Epithelial cell of prostate (primary cell): ENCODE measurements around the gene MSI2.

Source experiments
- DNase-seq: peaks from one replicate; pipeline ENCODE4 v3.0.0-alpha.2; 2011; ENCODE audit warnings: low read depth, low spot score
- H3K27ac ChIP-seq: fragments of 450-650 bp; 2 replicates; pipeline ENCODE4 v1.5.1; 2017; ENCODE audit warnings: mild to moderate bottlenecking

MSI2 gene

DNA sequence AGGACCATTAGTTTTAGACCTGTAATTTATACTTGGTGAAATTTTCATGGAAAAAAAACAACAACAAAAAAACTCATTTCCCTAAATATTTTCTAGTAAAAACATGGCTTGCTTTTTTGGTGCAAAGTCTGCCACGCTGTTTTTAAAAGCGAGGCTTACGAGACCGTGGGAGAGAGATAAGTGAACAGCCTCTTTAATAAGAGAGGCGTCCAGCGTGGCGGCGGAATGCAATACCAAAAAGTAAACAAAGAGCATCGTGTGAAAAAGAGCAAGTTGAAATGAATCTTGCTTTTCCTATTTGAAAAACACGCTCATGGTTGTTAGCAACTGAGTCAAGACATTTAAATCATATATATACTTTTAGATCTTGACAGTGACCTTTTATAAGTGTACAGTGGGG lies 10.5 kb upstream of the MSI2 start:
- no peak overlapping the region for H3K27ac ChIP-seq

GRCh38 chr17:57246257-57246656 lies 10.1 kb upstream of the MSI2 start:
- no peak overlapping the region for H3K27ac ChIP-seq
- DNase-seq = no peak

More for the DNA sequence above, 10.5 kb upstream of the MSI2 start:
- no peak for DNase-seq

GRCh38 chr17:57247261-57247660 lies 9.1 kb upstream of the MSI2 start:
- no peak for DNase-seq

DNA sequence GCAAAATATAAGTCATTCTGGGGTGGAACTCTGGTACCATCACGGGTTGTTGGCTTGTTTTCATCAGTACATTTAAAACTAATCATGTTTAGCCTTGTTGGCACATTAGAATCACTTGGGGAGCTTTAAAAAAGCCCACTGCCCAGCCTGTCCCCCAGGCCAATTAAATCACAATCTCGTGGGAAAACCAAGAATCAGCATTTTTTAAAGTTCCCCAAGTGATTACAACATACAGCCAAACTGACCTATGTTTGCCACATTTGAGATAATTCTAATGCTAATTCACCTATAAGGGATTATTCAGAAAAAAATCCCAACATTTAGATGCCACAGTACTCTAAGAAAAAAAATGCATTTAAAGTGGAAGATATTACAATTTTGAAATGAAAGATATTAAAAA lies 8.4 kb upstream of the MSI2 start:
- no peak for DNase-seq
- H3K27ac ChIP-seq = no peak overlapping the region

More at GRCh38 chr17:57247261-57247660, 9.1 kb upstream of the MSI2 start:
- H3K27ac ChIP-seq = no peak overlapping the region

- no peak for DNase-seq
- H3K27ac ChIP-seq = no peak overlapping the region
Observed at GRCh38 chr17:57249520-57249919, 6.8 kb upstream of the MSI2 start.

DNA sequence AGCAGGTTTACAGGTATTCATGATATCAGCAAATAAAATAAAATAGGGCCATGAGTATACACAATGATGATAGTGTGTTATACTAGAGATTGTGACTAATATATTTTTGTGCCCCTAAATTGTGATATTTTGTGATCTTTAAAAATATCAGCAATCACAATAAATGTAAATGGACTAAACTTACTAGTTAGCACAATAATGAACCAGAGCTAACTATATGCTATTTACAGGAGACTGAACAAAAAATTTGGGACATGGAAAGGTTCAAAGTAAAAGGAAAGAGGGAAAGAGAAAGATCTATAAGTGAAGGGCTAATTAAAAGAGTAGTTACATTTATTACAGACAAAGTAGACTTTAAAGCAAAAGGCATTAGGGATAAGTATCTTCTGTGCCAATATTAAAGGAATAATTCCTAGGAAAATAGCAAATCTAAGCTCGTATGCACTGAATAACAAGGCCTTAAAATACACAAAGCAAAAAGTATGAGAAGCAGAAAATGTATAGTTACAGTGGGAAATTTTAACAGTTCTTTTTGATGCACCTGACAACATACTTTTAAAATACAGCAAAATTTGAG lies 5.0 kb upstream of the MSI2 start:
- H3K27ac ChIP-seq = no peak overlapping the region

DNA sequence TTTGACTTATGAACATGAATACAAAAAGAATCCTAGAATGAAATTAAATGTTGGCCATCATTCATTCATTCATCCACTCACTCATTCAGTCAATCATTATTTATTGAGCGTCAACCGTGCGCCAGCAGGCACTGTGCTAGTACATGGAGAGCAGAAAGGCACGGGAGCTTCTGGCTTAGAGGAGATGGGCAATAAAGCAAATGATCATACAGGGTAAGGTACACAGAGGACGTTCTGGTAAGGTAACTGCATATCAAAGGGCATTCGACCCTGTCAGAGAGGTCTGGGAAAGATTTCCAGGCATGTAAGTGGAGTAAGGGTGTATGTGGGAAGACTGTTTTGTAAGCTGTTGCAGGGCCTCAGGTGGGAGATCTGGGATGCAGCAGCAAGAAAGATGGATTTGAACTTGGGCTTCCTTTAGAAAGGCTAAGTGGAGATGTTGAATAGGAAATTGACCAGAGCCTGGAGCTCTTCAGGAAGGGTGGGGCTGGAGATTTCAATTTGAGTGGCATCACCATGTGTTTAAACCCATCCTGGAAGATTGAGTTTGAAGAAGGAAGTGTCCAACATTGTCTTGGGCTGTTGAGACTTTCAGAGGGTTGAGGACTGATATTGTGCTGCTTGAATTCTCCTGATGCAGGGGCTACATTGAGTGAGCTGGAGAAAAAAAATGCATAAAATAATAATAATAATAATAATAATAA lies 2.8 kb upstream of the MSI2 start:
- H3K27ac ChIP-seq = no peak overlapping the region
- DNase-seq = no peak

More for the DNA sequence above, 5.0 kb upstream of the MSI2 start:
- DNase-seq = no peak

DNA sequence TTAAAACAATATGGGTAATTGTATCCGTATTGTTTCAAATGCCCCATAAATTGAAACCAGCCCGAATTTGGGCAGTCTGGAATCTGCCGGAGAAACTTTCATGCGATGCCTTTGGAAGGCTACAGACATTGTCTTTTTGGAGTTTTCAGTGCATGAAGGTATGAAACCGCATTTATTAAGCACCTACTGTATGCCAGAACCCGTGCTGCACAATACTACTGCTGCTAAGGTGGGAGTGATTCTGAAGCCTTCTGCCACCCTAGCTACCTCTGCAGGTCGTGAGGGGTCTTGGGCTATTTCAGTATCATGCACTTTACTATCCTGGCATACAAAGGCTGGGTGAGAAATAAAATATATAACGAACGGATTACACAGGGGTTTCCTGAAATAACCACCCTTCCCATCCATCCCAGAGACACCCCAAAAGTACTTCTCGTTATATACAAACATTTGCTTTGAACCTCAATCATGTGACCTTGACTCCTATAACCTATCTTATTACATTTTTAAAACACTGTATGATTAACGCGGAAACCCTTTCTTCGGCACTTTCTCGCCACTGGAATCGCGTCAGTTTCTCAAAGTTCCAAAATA lies 1.0 kb upstream of the MSI2 start:
- H3K27ac ChIP-seq = peak overlapping the region; percentile 47
- DNase-seq = no peak

DNA sequence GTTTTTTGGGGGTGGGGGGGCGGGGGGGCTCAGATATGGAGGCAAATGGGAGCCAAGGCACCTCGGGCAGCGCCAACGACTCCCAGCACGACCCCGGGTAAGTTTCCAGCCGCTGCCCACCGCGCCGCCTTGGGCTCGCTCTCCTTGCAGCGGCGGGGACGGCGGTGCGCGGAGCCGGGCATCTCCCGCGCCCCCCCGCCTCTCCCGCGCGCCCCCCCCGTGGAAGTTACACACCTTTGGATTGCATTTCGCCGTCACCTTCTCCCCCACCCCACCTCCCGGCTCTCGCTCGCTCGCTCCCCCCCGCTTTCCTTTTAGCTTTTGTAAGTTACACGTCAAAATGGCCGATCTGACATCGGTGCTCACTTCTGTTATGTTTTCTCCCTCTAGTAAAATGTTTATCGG lies 387 bp downstream of the MSI2 start:
- H3K27ac ChIP-seq = peak overlapping the region; percentile 47
- no peak for DNase-seq

DNA sequence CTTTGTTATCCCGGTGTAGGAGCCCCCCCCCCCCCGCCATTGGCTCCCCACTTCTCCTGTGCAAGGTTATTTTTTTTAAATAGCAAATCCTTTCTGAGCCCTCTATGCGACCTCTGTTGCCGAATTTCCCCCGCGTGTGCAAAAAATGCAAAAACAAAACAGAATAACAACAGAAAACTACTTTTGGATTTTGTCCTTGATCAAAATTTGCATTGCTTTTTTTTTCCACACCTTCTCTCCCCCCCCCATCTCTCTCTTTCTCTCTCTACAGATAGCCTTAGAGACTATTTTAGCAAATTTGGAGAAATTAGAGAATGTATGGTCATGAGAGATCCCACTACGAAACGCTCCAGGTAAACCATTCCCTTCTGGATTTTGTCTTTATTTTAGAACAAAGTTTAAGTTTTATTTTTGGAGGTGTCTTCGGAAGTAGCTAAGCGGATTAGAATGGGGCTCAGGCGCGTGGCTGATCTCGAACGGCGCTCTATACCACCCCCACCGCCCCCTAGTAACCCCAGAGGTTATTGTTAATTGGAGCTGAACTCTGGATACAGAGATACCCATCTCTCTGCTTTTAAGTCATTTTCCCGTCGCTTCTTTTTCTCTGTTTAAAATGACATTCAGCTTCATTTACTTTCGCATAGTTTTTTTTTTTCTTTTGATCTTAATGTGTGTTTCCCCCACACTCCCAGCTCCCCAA lies 1.0 kb downstream of the MSI2 start:
- DNase-seq = no peak
- H3K27ac ChIP-seq = no peak overlapping the region

DNA sequence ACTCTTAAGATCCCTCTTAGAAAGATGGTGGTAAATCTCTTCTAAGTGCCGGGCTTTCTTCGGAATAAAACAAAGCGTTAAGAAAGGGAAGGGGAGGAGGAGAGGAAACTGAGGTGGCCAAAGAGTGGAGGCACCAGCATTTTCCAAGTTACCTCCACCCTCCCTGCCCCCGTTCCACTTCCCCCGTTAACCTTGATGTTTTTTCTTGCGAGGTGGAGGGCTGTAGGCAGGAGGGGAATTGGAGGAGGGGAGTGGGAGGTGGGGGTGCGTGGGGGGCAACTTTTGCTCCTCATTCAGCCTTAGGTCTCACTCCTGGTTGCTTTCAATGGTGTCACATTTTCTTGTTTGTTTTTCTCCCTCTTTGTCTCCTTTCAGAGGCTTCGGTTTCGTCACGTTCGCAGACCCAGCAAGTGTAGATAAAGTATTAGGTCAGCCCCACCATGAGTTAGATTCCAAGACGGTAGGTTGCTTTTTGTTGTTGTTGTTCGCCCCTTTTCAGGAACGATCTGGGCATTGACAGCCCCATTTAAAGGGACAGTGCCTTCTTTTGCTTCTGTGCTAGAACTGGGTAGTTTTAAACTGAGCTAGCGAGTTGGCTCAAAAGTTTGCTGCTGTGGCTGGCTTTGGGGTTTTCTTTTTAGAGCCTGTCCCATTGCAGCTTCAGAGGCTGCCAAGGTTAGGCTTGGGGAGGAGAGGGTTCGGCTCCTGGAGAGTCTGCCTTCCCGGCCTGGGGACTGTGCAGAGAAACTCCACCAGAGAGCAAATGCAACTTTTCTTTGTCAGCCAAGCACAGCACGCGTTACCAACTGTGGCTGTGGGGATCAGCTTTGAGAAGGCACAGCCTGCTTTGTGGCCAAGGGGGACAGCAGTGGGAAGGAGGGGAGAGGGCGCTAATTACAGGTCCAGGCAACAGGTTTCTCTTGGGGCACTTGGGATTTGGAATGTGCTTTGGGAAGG lies 1.9 kb downstream of the MSI2 start:
- DNase-seq = no peak
- no peak overlapping the region for H3K27ac ChIP-seq

DNA sequence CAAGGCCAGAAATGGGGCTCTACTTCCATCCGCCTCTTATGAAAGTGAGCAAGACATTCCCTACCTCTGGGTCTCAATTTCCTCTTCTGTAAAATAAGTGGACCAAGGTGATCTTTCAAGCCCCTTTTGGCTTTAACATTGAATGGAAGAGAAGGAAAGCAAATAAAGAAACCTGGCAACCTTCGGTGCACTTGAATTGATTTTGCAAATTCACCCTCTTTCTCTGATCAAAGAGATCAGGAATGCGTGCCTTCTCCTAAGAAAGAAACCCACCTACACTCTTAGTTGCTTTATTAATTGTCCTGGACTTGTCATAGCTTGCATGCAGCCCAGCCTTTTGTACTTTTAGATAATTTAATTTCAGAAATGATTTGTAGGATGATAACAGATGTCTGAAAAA lies 3.0 kb downstream of the MSI2 start:
- H3K27ac ChIP-seq = no peak overlapping the region

GRCh38 chr17:57259817-57260216 lies 3.5 kb downstream of the MSI2 start:
- DNase-seq = no peak
- no peak overlapping the region for H3K27ac ChIP-seq

More for the DNA sequence above, 3.0 kb downstream of the MSI2 start:
- DNase-seq = no peak

GRCh38 chr17:57260325-57261083 lies 4.2 kb downstream of the MSI2 start:
- no peak overlapping the region for H3K27ac ChIP-seq
- no peak for DNase-seq

- DNase-seq = no peak
- no peak overlapping the region for H3K27ac ChIP-seq
Observed at GRCh38 chr17:57261084-57261461, 4.8 kb downstream of the MSI2 start.

DNA sequence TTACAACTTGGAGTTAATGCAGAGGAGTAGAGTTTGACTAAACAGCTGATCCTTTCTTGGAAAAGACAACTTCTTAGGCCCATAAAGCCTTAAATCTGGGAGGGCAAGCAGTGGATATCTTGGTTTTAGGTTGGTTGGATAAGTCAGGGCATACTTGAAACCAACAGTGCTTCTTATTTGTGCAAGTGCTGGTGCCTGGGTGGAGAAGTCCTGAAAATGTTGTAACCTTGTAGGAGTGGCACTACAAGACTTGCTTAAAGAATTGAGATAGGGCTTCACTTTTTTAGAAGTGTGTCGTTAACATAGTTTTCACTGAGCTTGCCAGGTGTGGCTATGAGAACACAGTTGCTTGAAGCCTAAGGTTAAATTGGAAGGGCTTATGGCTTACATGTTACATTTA lies 6.2 kb downstream of the MSI2 start:
- H3K27ac ChIP-seq = no peak overlapping the region
- no peak for DNase-seq

- H3K27ac ChIP-seq = peak overlapping the region; percentile 1
- no peak for DNase-seq
Observed at GRCh38 chr17:57264250-57264649, 7.9 kb downstream of the MSI2 start.

GRCh38 chr17:57264776-57265175 lies 8.5 kb downstream of the MSI2 start:
- H3K27ac ChIP-seq = peak overlapping the region; percentile 1
- DNase-seq = no peak

DNA sequence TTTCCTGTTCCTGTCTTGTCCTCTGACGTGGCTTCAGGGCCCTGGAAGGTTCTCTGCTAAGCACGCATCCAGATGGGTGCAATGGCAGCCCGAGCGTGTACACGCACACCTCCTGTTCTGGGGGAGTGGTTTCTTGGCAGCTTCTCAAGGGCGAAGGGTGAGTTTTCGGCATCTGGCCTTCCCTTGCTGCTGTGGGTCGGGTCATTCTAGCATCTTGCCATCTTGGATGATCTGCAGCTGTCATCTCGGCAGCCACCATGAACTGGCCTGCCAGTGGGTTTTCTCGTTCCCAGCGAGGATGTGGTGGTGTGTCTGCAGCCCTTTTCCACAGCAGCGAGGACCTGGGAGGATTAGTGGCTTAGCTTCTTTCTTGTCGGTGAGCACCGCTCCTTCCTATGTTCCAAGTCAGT lies 10.6 kb downstream of the MSI2 start:
- no peak for DNase-seq
- H3K27ac ChIP-seq = no peak overlapping the region
